HL-60 (cell line): Measurements from ENCODE around the gene CNN1.

Experiments used
- DNase-seq, 2 experiments: peaks; one replicate each; pipeline ENCODE4 v3.0.0-alpha.2; 2010 to 2020; ENCODE audit warnings: low read depth in 1 of 2, low spot score in 1 of 2
- H3K27ac ChIP-seq: fragments of 250-450 bp; sonication (Bioruptor Pico); replicated peaks from 2 replicates; pipeline ENCODE4 v1.5.1; 2020; ENCODE audit warnings: mild to moderate bottlenecking, moderate library complexity
- H3K27me3 ChIP-seq: fragments of 250-450 bp; sonication (Bioruptor Pico); 2 replicates; pipeline ENCODE4 v1.5.1; 2021; ENCODE audit warnings: mild to moderate bottlenecking, moderate library complexity; ENCODE audit not compliant: insufficient read depth, poor library complexity, severe bottlenecking
- H3K4me3 ChIP-seq: replicated peaks from 2 replicates; pipeline ENCODE4 v1.5.1; 2011; ENCODE audit warnings: mild to moderate bottlenecking, control low read depth, low read length; ENCODE audit not compliant: insufficient read depth
- CTCF ChIP-seq: IDR thresholded peaks from one replicate; pipeline ENCODE4 v1.5.1; 2011; ENCODE audit warnings: low read length, control low read depth, inconsistent platforms; ENCODE audit not compliant: insufficient read depth
- GABPA ChIP-seq: IDR thresholded peaks from 2 replicates; pipeline ENCODE4 v1.6.1; 2012; ENCODE audit warnings: low read depth
- POLR2AphosphoS5 ChIP-seq: IDR thresholded peaks from 2 replicates; pipeline ENCODE4 v1.6.1; 2012; ENCODE audit warnings: low read depth
- REST ChIP-seq: IDR thresholded peaks from 2 replicates; pipeline ENCODE4 v1.6.1; 2012; ENCODE audit warnings: low read depth; ENCODE audit not compliant: insufficient replicate concordance
- SPI1 ChIP-seq: IDR thresholded peaks from 2 replicates; pipeline ENCODE4 v1.6.1; 2012; ENCODE audit warnings: low read depth, mild to moderate bottlenecking, borderline replicate concordance

The CNN1 gene

GRCh38 chr19:11554160-11554559 lies 15.5 kb downstream of the CNN1 start:
- TF ChIP-seq CTCF (no peak), POLR2AphosphoS5 (no peak), REST (no peak), GABPA (no peak), SPI1 (no peak)
- no peak overlapping the region for H3K4me3 ChIP-seq
- no peaks in the 10 kb centered on the region for H3K27me3 ChIP-seq
- DNase-seq = no peak
- H3K27ac ChIP-seq = no peak overlapping the region

DNA sequence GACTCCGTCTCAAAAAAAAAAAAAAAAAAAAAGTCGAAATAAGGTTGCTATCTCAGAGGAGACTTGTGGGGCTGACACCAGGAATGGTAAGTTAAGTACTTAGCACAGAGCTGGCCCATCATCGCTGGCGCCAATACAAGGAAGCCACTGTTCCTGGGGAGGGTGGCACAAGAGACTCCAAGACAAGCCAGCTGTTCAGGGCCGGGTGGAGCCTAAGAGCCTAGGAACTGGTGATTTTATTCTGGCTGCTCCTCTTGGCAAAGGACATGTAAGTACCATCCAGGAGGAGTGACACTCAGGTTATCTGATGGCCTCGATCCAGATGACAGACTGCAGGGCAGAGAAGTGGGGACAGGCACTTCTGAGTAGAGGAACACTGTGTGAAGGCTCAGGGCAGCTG lies 16.6 kb downstream of the CNN1 start:
- DNase-seq = no peak
- TF ChIP-seq GABPA (no peak), CTCF (no peak), SPI1 (no peak), POLR2AphosphoS5 (no peak), REST (no peak)
- H3K4me3 ChIP-seq = no peak overlapping the region
- no peak overlapping the region for H3K27ac ChIP-seq
- no peaks in the 10 kb centered on the region for H3K27me3 ChIP-seq

DNA sequence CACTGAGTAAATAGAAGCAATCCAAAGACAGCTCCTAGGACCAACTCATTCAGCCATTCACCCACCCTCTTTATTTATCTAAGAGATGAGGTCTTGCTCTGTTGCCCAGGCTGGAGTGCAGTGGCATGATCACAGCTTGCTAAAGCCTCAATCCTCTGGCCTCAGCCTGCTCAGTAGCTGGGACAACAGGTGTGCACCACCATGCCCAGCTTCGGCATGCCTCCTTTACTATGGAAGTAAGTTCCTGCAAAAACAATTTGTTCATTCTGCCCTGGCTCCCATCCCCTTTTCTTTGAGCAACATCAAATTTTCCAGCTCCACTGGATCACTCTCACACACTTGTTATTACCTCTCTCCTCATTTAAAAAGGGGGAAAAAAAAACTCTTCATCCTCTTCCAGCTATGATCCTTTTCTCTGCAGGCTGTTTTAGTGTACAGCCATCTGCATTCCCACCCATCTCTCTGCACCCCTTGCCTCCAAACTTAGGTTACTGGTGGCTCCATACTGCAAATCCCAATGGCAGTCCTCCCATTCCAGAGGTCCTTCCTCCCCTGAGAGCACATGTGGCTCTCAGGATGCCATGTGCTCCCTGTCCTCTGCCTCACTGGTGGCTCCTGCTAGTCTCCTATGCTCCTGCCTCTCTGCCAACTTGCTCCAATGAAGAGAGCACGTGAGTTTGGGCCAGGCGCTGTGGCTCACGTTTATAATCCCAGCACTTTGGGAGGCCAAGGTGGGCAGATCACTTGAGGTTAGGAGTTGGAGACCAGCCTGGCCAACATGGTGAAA lies 18.2 kb downstream of the CNN1 start:
- H3K4me3 ChIP-seq = no peak overlapping the region
- no peak for DNase-seq
- H3K27me3 ChIP-seq = no peaks in the 10 kb centered on the region
- H3K27ac ChIP-seq = no peak overlapping the region
- TF ChIP-seq CTCF (no peak), REST (no peak), GABPA (no peak), POLR2AphosphoS5 (no peak), SPI1 (no peak)
